Dermis lymphatic vessel endothelial cell (primary cell): Measurements from ENCODE around the gene PRR20D. TPM values are rescaled to one million over a fixed set of nuclear protein-coding genes. Genes with fewer than 3 reads are reported as not detected.

ENCODE experiments used
- total RNA-seq: library from RNA; depleted of rRNA; stranded (reverse); fragments of >200 nt; gene quantifications from 2 replicates; pipeline ENCODE4 v1.2.1, GENCODE V29; 2014

PRR20D gene
- not detected in 2 replicates for total RNA-seq

DNA sequence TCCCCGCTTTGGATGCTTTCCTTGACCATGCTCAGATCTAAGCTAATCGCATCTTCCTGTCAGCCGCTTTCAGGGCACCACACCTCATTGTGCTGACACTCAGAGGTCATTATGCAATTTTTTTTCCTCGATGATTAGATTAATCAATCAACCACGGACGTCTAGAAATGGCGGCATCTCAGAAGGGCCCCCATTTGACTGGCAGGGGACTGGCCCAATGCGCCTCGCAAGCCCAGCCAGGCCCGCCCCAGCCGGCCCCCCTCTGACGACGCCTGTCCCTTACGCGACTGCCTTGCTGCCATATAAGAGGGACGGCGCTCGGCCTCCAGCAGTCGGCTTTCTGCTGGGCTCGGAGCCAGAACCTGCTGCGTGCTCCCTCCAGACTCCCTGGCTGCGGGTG lies at the start of gene PRR20D:
PRR20D (plus strand) TSS at position 301 of the 400 bp plus-strand sequence. CDS start 387 bp downstream, outside the sequence.

DNA sequence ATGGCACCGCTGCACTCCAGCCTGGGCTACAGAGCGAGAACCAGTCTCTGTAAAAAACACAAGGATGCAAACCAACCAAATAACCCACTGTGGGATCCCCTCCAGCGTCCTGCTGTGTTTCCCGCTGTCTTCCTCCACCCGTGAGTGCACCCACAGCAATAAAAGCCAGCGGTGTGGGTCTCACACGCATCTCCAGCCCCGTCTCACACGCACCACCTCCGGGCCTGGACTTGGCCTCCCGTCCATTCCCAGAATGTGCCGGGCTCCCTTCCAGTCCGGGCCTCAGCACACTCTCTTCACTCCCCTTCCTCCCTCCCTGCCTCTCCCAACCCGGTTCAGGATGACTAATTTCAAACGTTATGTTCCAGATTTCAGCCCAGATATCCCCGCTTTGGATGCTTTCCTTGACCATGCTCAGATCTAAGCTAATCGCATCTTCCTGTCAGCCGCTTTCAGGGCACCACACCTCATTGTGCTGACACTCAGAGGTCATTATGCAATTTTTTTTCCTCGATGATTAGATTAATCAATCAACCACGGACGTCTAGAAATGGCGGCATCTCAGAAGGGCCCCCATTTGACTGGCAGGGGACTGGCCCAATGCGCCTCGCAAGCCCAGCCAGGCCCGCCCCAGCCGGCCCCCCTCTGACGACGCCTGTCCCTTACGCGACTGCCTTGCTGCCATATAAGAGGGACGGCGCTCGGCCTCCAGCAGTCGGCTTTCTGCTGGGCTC lies 20.0 kb upstream of the PRR20D start, which contains the start of gene PRR20A:
PRR20A (plus strand) TSS at position 684 of the 734 bp plus-strand sequence. CDS start 387 bp downstream, outside the sequence.

GRCh38 chr13:57147188-57147587 lies 13.2 kb upstream of the PRR20D start, which contains the start of gene PRR20B:
TSS of gene PRR20B (plus strand) at chr13:57147488. CDS start at chr13:57147875, 387 bp downstream.

GRCh38 chr13:57153761-57154160 lies 6.7 kb upstream of the PRR20D start, which contains the start of gene PRR20C:
TSS of gene PRR20C (plus strand) at chr13:57154061. CDS start at chr13:57154448, 387 bp downstream.

GRCh38 chr13:57166897-57167296 lies 6.5 kb downstream of the PRR20D start, which contains the start of gene PRR20E:
TSS of gene PRR20E (plus strand) at chr13:57167197. CDS start at chr13:57167584, 387 bp downstream.

Other genes with a start within 250 kb of the PRR20D start
- not detected in 2 replicates for gene PRR20A, start 19.7 kb upstream of the PRR20D start, total RNA-seq
- gene PRR20B, start 13.1 kb upstream of the PRR20D start, total RNA-seq: not detected in 2 replicates
- gene PRR20C, start 6.6 kb upstream of the PRR20D start, total RNA-seq: not detected in 2 replicates
- gene PRR20E, start 6.6 kb downstream of the PRR20D start, total RNA-seq: not detected in 2 replicates